ENCODE measurements around the gene RSAD1.
"Not testable (repeated sequence)": the region's sequence is repeated elsewhere in the genome, so short reads cannot be mapped to it uniquely, and the experiment has no call there.

RSAD1 gene

GRCh38 chr17:50458701-50459676 lies 19.7 kb upstream of the RSAD1 start:
- no peak for DNase-seq

GRCh38 chr17:50459756-50460155 lies 18.9 kb upstream of the RSAD1 start:
- no peak for DNase-seq

- no peak for DNase-seq
Measured at GRCh38 chr17:50460831-50461526, 17.7 kb upstream of the RSAD1 start.

- no peak for DNase-seq
Measured at GRCh38 chr17:50461550-50462132, 17.0 kb upstream of the RSAD1 start.

GRCh38 chr17:50462446-50462845 lies 16.2 kb upstream of the RSAD1 start:
- no peak for DNase-seq

GRCh38 chr17:50464121-50464520 lies 14.5 kb upstream of the RSAD1 start:
- DNase-seq, result no peak

- DNase-seq, result no peak
Measured at GRCh38 chr17:50464736-50465135, 13.9 kb upstream of the RSAD1 start.

- DNase-seq, result no peak
Measured at GRCh38 chr17:50465171-50465570, 13.5 kb upstream of the RSAD1 start.

- DNase-seq, result no peak
Measured at GRCh38 chr17:50465635-50466034, 13.0 kb upstream of the RSAD1 start.

- DNase-seq, result no peak
Measured at GRCh38 chr17:50466371-50467113, 12.1 kb upstream of the RSAD1 start.

GRCh38 chr17:50467114-50467854 lies 11.4 kb upstream of the RSAD1 start:
- no peak for DNase-seq

GRCh38 chr17:50467855-50468303 lies 10.8 kb upstream of the RSAD1 start:
- DNase-seq, result no peak

- DNase-seq, result no peak
Measured at GRCh38 chr17:50468304-50469207, 10.1 kb upstream of the RSAD1 start, which contains the start of gene CHAD. Gene CHAD (minus strand): TSS chr17:50468880. CDS start chr17:50468813, 67 bp downstream.

GRCh38 chr17:50469208-50469605 lies 9.5 kb upstream of the RSAD1 start:
- DNase-seq, result no peak

GRCh38 chr17:50469671-50470305 lies 8.9 kb upstream of the RSAD1 start:
- no peak for DNase-seq

- no peak for DNase-seq
Measured at GRCh38 chr17:50470426-50470825, 8.2 kb upstream of the RSAD1 start.

GRCh38 chr17:50471009-50471905 lies 7.4 kb upstream of the RSAD1 start:
- DNase-seq, result no peak

GRCh38 chr17:50472286-50472685 lies 6.4 kb upstream of the RSAD1 start:
- DNase-seq, result no peak

GRCh38 chr17:50472761-50473161 lies 5.9 kb upstream of the RSAD1 start:
- DNase-seq, result not testable (repeated sequence)
